ES-I3 (cell line): ENCODE measurements around the gene CTPS1.

Experiments used
- H3K36me3 ChIP-seq: 2 replicates; pipeline ENCODE4 v1.6.1; 2013; ENCODE audit warnings: mild to moderate bottlenecking, low read length, control low read depth, moderate library complexity; ENCODE audit not compliant: insufficient read depth
- H3K4me1 ChIP-seq: 2 replicates; pipeline ENCODE4 v1.6.1; 2013; ENCODE audit warnings: mild to moderate bottlenecking, control low read depth, low read length; ENCODE audit not compliant: insufficient read depth
- H3K9ac ChIP-seq: 2 replicates; pipeline ENCODE4 v1.6.1; 2013; ENCODE audit warnings: low read depth, mild to moderate bottlenecking, low read length, moderate library complexity
- H3K9me3 ChIP-seq: 2 replicates; pipeline ENCODE4 v1.6.1; 2013; ENCODE audit warnings: mild to moderate bottlenecking, low read length, moderate library complexity; ENCODE audit not compliant: control insufficient read depth, insufficient read depth

Gene CTPS1

GRCh38 chr1:41032147-41032546 is 52.7 kb downstream of the CTPS1 start:
- Histone ChIP-seq H3K36me3 (peaks cover 7% of the 10 kb centered on the region), H3K4me1 (peaks cover 10% of the 10 kb centered on the region; the same call in 1 of the 2 replicates), H3K9ac (no peak overlapping the region), H3K9me3 (no peaks in the 10 kb centered on the region)

DNA sequence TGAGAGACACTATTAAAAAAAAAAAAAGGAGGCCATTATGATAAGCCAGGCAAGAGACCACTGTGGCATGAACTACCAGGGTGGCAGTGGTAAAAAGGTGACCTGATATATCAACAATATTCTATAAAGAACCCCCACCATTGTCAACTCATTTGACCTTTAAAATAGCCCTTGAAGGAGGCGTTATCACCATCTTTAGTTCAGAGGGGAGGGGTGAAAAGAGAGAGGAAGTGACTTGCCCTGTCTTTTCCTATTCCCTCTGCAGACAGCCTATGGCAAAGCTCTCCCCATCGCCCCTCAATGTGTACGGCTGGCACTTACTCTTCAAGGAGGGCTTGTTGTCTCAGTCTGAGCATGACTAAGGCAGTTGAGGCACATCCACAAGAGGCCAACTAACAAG is 53.8 kb downstream of the CTPS1 start:
- Histone ChIP-seq H3K4me1 (peaks cover 10% of the 10 kb centered on the region; the same call in 1 of the 2 replicates), H3K9ac (no peak overlapping the region), H3K36me3 (peaks cover 8% of the 10 kb centered on the region), H3K9me3 (no peaks in the 10 kb centered on the region)

DNA sequence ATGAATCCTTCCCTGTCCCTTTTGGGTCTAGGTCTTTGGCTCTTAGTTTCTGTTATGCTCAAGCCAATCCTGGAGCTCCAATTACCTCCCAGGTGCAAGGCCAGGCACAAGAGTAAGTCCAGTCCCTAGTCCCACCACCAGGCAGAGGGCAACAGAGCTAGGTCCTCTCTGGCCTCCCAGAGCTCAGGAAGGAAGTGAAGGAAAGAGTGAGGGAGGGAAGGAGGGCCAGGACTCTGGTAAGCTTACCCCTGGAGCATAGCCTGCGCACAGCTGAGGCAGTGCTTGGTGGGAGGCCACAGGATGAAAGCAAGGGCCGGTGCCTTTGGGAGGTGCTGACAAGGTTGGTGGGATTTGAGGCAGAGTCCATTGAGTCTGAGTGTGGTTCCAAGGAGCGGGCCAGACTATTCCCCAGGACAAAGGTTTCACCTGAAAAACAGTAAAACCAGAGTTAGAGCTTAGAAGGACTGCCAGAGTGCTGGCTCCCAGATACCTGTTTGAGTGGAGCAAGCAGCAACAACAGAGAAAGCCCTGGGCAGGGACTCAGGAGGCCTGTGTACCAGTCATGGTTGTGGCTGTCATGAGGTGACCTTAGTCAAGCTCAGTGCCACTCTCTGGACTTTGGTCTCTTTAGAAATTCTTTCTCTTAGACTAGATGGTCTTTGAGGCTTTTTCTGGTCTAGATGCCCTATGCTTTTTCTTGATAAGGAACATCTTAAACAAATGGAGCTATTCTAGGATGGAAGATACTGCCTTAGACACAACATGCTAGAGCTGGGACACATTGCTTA is 57.8 kb downstream of the CTPS1 start:
- no peaks in the 10 kb centered on the region for H3K9me3 ChIP-seq
- no peak overlapping the region for H3K9ac ChIP-seq
- peaks cover 4% of the 10 kb centered on the region for H3K36me3 ChIP-seq
- H3K4me1 ChIP-seq = peaks cover 10% of the 10 kb centered on the region; the same call in 1 of the 2 replicates

GRCh38 chr1:41038110-41038509 is 58.6 kb downstream of the CTPS1 start:
- H3K36me3 ChIP-seq = peaks cover 4% of the 10 kb centered on the region
- H3K9me3 ChIP-seq = no peaks in the 10 kb centered on the region
- peaks cover 10% of the 10 kb centered on the region; the same call in 1 of the 2 replicates for H3K4me1 ChIP-seq
- no peak overlapping the region for H3K9ac ChIP-seq

DNA sequence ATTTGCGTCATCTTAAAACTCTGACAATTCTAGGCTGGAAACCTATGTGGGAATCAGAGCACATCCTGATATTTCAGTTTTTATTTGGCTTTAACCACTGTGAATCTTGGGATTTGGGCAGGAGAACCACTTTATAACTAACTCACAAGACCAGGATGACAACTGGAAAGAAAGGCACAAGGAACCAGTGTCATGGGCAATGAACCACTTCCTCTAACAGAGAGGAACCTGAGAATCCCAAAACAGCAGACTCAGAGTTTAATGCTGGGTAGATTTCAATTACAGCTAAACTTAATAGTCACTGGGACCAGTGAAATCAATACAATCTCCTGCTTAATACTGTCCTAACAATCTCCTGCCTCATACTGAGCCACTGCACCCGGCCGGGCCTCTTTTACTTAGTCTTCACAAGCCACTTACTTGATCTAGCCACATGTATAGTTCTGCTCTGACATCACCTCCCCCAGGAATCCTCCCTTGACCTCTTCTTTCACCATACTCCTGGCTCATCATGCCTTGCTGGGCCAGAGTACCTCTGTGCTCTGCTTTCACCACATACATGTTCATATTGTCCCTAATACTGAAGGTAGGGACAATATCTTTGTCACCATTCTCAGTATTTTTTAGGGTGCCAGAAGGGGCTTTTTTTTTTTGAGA is 62.2 kb downstream of the CTPS1 start:
- Histone ChIP-seq H3K9me3 (no peaks in the 10 kb centered on the region), H3K4me1 (peaks cover 4% of the 10 kb centered on the region; the same call in 1 of the 2 replicates), H3K9ac (no peak overlapping the region), H3K36me3 (peaks cover 4% of the 10 kb centered on the region; the same call in 1 of the 2 replicates)

DNA sequence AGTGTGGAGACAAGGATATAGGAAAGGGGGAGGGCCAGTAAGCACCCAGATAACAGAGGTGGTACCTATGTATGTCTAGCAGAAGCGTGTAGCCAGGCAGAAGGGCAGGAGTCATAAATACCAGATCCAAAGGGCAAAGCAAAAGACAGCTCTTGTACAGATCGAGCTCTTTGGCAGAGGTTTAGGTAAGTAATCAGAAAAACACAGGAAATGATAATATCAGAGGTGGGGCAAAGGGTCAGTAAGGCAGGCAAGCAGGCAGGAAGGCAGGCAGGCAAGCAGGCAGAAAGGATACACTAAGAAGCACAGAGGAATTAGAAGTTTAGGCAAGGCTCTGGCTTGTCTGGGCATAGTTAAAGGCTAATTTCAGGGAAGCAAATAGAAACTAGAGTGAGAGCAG is 64.7 kb downstream of the CTPS1 start:
- no peaks in the 10 kb centered on the region for H3K9me3 ChIP-seq
- H3K4me1 ChIP-seq = peaks cover 4% of the 10 kb centered on the region; the same call in 1 of the 2 replicates
- H3K9ac ChIP-seq = no peak overlapping the region
- H3K36me3 ChIP-seq = no peaks in the 10 kb centered on the region

DNA sequence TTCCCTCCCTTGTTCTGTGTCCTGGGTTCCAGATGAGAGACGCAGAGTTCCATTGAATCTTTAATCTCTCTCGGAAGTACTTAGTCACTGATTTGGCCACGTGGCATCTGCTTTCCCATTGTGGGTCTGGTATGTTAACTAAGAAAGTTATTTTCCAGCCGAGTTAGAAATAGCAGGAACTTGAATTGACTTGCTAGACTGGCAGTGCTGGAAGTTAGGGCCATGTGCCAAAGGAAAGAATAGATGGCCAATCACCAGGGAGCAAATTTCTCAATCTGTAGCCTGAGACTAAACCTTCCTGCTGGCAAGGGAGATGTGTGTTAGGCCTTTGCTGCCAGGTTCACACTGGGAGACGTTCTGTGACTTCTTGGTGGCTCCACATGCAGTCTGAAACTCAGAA is 66.2 kb downstream of the CTPS1 start:
- Histone ChIP-seq H3K9ac (no peak overlapping the region), H3K36me3 (no peaks in the 10 kb centered on the region)

GRCh38 chr1:41046347-41046775 is 66.9 kb downstream of the CTPS1 start:
- no peaks in the 10 kb centered on the region for H3K36me3 ChIP-seq

More for the DNA sequence above, 66.2 kb downstream of the CTPS1 start:
- H3K4me1 ChIP-seq = peaks cover 4% of the 10 kb centered on the region; the same call in 1 of the 2 replicates
- no peaks in the 10 kb centered on the region for H3K9me3 ChIP-seq

DNA sequence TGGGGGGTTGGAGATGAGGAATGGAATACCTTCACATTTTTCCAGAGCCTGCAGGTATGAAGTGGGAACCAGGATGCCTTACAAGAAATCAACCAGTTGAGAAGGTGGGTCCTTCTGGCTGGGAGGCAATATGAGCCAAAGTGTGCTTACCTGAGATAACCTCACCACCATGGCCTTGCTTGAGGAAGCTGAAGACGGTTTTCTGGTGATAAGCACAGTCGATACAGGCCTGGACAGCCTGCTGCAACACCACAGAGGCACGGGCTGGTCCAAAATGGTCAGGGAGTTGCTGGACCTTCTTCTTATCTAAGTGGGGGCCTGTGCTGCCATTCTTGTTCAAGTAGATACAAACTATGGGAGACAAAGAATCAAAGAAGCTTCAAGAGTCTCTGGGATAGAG is 69.0 kb downstream of the CTPS1 start:
- peaks cover 4% of the 10 kb centered on the region; the same call in 1 of the 2 replicates for H3K4me1 ChIP-seq
- no peaks in the 10 kb centered on the region for H3K9me3 ChIP-seq
- no peak overlapping the region for H3K9ac ChIP-seq
- H3K36me3 ChIP-seq = no peaks in the 10 kb centered on the region

More at GRCh38 chr1:41046347-41046775, 66.9 kb downstream of the CTPS1 start:
- H3K9ac ChIP-seq = no peak overlapping the region
- H3K9me3 ChIP-seq = no peaks in the 10 kb centered on the region
- peaks cover 4% of the 10 kb centered on the region; the same call in 1 of the 2 replicates for H3K4me1 ChIP-seq

GRCh38 chr1:41051022-41051421 is 71.5 kb downstream of the CTPS1 start:
- H3K9ac ChIP-seq = no peak overlapping the region
- H3K4me1 ChIP-seq = no peaks in the 10 kb centered on the region
- no peaks in the 10 kb centered on the region for H3K9me3 ChIP-seq
- no peaks in the 10 kb centered on the region for H3K36me3 ChIP-seq

DNA sequence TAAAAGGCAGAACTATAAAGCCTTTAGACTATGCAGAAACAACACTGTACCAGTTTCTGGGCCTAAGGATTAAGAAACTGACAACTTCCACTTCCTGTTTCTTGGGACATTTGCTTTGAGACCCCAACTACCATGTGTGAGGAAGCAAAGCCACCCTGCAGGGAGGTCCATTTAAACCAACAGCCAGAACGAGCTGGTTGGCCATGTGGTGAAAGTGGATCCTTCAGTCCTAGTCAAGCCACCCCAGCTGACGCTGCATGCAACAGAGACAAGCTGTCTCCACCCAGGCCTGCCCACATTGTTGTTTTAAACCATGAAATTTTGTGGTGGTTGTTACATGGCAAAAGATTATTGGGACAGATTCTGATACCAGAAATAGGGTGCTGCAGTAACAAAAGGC is 73.8 kb downstream of the CTPS1 start:
- no peak overlapping the region for H3K9ac ChIP-seq
- H3K4me1 ChIP-seq = peaks cover 5% of the 10 kb centered on the region; the same call in 1 of the 2 replicates
- no peaks in the 10 kb centered on the region for H3K36me3 ChIP-seq
- H3K9me3 ChIP-seq = no peaks in the 10 kb centered on the region

GRCh38 chr1:41056907-41057306 is 77.4 kb downstream of the CTPS1 start:
- peak overlapping the region; percentile 8; the same call in 1 of the 2 replicates for H3K9ac ChIP-seq
- peaks cover 2% of the 10 kb centered on the region; the same call in 1 of the 2 replicates for H3K9me3 ChIP-seq
- peaks cover 5% of the 10 kb centered on the region; the same call in 1 of the 2 replicates for H3K4me1 ChIP-seq
- peaks cover 4% of the 10 kb centered on the region; the same call in 1 of the 2 replicates for H3K36me3 ChIP-seq
